ENCODE results near the gene HSD11B2. TPM values are rescaled to one million over a fixed set of nuclear protein-coding genes. Genes with fewer than 3 reads are reported as not detected.

HSD11B2 gene
- total RNA-seq, 1 donor from 2014 or later = not detected

DNA sequence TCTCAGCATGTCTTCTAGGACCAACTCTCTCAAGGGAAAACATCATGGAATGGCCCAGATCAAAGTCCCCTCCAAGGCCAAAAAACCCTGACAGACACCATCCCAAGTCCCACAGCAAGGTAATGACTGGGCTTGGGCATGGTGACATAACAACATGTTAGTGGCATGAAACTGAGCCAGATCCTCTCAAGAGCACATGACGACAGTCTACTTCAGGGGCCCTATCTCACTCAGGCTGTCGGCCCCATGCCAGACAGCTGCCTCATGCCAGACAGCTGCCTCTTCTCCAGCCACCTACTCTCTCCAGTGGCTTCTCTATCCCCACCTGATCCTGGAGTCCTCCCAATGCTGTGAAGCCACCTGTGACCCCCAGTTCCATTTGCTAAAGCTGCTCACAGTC, 18.4 kb downstream of the HSD11B2 start:
- no peak for DNase-seq (ENCODE audit: low read depth in 2 of 2)

DNA sequence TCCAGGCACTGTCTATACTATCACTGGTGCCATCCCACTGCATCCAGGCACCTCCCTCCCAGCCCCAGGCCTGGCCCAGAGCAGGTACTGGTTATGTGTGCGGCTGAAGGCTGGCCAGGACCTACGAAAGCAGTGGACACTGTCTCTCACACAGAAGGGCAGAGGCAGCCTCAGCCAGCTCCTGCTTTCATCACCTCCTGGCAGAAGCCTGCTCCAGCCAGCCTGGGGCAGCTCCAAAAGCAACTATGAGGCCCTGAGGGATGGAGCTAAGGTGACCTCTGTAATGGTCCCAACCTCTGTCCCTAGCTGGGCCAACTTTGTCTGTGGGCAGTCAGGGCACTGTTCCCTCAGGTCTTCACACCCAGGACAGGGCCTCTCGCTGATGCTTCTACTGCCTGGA, 18.8 kb downstream of the HSD11B2 start:
- DNase-seq (ENCODE audit: low read depth in 2 of 2) = no peak

DNA sequence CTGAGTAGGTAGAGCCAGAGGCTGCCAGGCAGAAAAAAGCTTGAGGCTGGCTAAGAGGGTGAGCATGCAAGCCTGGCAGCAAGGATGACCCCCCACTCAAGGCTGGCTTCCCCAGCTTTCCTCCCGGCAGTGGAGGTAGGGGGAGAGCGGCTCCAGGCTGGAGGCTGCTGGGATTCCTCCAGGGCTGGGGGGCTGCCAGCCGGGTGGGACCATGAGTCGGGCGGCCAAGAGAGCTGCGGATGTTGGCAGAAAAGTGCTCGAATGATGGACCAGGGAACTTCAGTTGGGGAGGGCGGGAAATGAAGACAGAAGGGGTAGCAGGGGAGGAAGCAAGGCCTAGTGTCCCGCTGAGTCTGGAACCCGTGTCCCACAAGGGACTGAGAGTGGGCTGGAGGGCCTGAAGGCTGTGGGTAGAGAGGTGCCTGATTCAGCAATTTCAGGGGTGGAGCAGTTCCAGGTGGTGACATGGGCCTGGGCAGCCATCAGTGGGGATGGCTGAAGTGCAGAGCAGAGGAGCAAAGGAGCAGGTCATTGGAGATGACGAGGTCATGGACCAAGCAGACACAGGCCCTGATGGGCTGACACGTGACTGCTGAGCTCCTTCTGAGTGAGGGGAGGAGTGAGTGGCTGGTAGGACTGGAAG, 20.3 kb downstream of the HSD11B2 start:
- DNase-seq (ENCODE audit: low read depth in 2 of 2) = no peak

DNA sequence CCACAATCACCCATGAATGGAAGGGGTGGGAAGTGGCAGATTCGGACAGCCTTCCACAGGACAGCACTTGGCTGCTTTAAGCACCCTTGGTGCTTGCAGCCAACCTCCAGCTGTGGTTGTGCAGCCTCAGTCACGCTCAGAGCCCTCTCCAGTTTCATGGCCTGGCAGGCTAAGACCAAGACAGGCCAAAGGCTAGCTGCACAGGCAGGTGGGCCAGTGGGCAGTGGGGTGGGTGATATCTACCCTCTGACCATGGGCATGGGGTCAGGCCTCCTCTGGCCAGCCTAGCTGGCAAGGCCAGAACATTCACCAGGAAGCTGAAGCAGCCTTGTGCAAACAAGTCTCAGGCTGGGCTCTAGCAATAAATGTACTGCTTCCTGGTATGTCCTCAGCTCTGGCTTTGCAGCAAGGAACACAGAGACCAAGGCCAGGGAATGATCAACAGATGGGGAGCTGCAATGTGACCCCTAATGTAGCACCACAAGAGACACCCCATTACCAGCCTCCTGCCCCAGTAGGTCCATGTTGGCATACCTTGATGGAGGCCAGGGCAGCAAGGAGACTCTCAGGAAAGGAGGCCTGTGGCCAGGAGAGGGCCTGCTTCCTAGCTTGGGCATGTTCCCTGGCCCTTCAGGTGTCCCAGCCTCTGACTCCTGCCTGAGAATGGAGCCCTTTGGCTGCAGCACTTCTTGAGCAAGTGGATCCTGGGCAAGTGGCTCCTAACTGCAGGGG, 20.9 kb downstream of the HSD11B2 start:
- DNase-seq (ENCODE audit: low read depth in 2 of 2) = no peak

DNA sequence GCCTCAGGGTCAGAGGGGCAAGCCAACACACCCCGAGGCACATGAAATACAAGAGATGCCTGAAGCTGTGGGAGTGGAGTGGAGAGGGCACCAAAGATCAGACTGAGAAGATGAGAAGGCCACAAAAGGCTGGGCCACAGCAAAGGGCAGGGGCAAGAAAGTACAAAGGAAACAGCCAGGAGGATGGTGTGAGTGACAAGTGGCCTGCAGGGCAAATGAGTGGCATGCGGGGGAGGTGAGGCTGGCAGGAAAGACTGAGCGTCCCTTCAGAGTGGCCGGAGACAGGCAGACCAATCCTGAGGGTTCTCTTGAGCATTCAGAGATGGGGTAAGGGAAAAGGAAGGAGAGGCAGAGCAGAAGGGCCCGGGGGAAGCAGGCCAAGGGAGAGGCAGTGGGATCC, 23.2 kb downstream of the HSD11B2 start:
- no peak for DNase-seq (ENCODE audit: low read depth in 2 of 2)

DNA sequence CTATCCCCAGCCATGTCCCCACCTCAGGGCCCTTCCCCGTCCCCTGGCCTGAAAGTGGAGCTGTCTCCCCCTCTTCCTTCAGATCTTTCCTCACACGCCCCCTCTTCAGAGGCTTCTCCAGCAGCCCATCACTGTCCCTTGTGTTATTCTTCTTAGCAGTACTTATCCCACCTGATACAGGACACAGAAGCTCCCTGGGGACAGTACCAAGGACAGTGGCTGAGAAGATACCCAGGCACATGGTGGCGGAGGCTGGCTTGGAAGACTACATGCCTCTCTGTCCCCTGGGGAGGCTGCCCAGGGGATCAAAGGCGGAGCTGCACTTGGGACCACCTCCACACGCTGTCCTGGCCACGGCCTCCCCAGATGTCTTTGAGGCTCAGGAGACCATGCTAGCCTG, 23.9 kb downstream of the HSD11B2 start:
- DNase-seq (ENCODE audit: low read depth in 2 of 2) = no peak

DNA sequence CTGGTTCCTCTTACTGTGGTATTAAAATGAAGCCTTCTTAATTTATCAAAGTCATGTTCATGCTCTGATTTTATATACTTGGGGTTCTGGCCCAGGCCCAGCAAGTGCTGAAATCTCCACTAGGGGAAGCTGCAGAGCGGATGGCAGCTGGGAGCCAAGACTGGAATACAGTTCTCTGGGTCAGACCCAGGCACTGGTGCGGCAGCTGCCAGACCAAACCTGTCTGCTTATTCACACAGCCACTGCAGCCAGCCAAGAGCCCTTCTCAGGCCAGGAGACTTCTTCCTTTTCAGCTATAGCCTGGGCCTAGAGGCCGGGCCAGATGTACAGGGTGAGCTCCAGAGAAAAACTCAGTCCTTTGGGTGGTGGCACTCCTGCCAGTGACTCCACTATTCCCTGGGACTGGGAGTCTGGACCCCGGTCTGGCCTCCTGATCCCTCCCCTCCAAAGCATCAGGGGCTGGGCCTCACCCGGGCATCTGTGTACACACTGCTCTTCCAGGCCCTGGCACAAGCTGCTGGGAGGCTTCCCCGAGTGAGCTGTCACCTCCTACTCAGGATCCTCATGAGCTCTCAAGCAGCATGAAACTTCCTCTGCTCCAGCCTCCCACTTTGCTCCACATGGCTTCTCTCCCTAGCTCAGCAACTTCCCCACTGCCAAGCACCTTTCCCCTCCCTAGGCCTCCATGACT, 25.6 kb downstream of the HSD11B2 start:
- DNase-seq (ENCODE audit: low read depth in 2 of 2) = peak in 1 of 2 donors; percentile 20

DNA sequence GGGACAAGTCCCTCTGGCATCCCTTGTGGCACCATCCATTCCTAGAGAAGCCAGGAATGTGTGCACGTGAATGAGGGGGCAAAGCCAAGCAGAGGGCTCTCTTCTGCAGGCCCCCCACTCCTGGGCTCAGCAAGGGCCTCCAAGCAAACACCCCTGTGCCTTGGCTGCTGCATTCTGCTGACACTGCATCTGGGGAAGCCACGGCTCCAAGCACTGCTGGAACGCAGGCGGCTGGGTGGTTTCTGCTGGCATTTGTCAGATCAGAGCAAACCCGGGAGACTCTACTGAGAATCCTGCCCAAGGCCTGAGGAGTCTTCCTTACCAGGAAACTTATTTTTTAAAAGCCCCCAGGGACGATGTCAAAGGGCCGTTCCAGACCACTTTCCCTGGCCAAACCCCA, 26.7 kb downstream of the HSD11B2 start:
- DNase-seq (ENCODE audit: low read depth in 2 of 2) = no peak

DNA sequence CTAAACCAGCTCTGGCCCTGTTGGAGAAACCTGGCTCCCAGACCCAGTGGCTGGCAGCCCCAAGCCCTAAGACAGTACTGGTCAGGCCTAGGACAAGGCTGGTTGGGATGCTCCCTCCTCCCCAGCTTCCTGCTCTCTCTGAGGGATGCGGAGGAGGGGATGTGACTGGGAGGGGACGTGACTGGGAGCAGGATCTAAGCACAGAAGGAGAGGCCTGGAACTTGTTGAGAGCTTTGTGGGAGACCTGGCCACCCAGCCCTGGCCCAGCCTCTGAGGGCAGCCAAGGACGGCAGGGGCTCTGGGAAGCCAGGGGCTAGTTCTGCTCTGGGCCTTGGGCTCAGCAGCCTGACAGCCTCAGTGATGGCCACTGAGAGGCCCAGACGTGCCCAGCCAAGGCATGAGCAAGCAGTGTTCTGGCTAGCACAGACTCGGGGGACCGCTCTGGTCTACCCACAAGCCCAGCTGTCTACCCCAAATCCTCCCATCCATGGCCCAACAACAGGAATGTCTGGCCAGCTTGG, 27.3 kb downstream of the HSD11B2 start:
- no peak for DNase-seq (ENCODE audit: low read depth in 2 of 2)

DNA sequence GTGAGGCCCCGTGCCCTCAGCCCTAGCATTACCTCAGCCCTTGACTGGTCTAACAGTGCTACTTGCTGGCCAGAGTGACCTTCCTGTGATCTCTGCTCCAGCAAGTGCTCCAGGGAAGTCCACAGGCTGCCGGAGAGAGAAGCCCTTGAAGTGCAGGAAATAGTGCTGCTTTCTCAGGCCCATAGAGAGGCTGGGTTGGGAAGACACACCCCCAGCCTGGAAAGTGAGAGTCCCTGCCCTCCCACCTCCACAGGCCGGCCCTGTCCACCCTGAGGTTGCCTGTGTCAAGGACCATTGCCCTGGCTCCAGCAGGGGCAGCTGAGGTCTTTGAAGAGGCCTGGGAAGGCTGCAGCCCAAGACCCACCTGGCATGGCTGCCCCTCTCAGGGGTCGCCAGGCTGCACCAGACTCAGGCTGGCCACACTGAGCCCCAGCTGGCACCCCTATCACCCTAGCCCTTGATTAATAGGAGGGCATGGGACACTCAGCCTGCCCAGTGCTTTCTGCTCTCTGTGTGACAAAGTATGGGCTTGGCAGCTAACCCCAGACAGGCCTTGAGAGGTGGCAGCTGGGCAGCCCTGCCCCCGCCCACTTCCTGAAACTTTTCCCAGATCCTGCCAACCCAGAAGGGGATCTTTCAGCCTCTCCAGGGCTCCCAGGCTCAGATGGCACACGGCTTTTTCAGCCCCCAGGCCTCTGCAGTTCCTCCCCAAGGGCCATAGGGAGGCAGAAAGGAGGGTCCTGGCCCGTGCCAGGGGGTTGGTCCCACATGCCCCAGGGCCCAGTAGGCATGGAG, 28.3 kb downstream of the HSD11B2 start:
- DNase-seq (ENCODE audit: low read depth in 2 of 2) = peak in 1 of 2 donors; percentile 51

DNA sequence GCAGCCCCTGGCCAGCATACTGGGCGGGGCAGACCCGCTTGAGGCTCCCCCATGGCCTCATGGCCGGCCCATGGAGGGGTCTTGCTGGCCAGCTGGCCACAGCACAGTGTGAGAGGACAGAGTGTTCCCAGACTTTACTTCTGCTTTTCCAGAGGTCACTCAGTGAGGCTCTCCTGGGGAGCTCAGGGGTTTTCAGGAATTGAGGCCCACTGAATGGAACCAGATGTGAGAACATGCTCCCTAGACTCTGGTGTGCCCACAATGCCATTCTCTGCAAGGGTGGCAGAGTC, 28.9 kb downstream of the HSD11B2 start:
- DNase-seq (ENCODE audit: low read depth in 2 of 2) = no peak

DNA sequence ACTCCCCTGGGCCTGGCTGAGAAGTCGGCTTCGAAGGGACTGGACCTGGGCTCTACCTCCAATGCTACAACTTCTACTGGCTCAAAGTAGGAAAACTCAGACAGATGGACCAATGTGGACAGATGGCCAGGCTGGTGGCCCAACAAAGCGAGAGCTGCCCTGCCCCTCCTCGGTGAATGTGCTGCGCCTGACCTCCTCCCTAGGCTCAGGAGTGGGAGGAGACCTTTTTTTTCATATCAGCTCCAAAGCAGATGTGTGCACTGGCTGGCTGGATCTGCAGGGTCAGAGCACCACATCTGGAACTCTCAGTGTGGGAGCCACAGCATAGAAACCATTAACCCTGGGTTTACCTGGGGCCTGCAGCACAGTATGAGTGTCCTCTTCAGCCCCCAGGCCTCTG, 29.2 kb downstream of the HSD11B2 start:
- no peak for DNase-seq (ENCODE audit: low read depth in 2 of 2)

DNA sequence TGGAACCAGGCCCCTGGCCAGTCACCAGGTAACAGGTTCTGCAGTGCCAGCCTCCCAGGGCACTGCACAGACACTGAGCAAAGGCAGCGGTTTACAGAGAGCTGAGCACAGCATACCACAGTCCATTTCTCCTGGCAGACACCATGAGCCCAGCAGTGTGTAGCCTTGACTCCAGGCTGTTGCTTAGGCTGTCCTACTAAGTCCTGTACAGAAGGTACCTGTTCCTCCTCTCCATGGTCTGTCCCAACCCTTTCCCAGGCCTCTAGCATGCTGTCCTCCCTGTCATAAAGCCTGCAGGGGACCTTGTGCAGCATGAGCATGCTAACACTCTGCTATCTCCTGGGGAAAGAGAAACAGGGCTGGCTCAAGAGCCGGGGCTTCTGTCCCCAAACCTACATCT, 30.0 kb downstream of the HSD11B2 start:
- no peak for DNase-seq (ENCODE audit: low read depth in 2 of 2)

DNA sequence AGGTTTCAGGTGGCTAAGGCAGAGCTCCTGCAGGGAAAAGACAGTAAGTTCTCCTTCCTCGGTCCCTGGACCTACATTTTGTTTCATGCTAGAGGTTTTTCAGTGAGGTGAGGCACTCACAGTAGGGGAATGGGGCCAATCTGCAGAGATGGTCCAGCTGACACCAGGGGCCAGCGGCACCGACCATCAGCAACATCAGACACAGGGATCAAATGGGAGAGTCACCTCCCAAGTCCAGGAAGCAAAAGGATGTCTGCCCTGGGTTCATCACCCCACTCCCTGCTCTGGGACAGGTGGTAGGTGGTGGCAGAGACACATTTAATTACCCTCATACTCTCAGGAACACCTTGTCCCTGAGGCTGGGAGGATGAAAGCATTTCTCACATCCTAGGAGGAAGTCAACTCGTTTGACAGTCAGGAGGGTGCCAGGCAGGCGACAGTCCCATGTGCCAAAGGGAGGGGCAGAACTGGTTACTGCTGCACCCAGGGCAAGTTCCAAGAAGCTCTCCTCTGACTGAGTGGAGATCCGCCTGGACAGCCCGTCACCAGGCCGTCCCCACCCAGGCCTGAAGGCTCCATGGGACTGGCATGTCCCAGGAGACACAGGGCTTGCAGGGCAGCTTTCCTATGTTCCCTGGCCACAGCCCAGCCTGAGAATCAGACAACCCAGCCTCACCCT, 30.8 kb downstream of the HSD11B2 start:
- no peak for DNase-seq (ENCODE audit: low read depth in 2 of 2)

DNA sequence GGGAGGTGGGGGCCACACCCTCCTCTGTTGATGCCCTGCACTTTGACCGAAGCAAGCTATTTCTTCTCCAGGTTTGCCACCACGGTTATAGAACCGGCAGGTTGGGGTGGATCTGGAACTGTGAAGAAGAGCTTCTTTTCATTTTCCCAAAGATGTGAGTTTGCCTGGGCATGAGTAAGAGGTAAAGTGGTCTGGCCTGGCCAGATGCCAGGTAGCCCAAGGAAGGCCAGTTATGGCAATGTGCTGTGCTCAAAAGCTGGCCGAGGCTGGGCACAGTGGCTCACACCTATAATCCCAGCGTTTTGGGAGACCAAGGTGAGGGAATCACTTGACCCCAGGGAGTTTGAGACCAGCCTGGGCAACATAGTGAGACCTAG, 31.3 kb downstream of the HSD11B2 start:
- DNase-seq (ENCODE audit: low read depth in 2 of 2) = no peak

DNA sequence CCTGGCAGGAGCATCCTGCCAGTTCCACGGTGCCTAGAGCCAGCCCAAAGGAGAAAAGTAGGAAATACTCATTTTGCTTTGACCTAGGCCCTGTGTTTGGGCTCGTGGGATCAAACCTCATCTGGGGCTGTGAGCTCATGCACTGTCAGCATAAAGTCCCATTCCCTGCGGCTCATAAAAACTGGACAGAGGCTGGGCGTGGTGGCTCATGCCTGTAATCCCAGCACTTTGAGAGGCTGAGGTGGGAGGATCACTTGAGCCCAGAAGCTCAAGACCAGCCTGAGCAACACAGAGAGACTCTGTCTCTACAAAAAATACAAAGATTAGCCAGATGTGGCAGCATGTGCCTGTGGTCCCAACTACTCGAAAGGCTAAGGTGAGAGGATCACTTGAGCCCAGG, 32.1 kb downstream of the HSD11B2 start:
- no peak for DNase-seq (ENCODE audit: low read depth in 2 of 2)

DNA sequence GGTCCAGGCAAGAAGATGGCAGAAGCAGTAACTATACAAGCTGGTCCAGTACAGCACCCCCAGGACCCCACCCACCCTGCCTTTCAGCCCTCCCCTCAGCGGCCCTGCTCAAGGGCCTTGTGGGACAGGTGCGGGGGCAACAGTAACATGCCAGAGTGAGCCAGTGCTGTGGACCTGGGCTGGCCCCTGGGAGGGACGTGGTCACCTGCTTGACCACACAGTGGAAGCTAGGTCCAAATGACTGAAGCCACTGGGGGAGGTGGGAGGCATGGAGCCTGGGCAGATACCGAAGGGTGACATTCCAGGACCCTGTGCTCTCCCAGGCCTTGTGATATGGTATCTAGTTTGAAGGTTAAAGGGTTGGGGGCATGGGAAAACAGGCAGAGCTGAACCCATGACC, 32.8 kb downstream of the HSD11B2 start:
- no peak for DNase-seq (ENCODE audit: low read depth in 2 of 2)

DNA sequence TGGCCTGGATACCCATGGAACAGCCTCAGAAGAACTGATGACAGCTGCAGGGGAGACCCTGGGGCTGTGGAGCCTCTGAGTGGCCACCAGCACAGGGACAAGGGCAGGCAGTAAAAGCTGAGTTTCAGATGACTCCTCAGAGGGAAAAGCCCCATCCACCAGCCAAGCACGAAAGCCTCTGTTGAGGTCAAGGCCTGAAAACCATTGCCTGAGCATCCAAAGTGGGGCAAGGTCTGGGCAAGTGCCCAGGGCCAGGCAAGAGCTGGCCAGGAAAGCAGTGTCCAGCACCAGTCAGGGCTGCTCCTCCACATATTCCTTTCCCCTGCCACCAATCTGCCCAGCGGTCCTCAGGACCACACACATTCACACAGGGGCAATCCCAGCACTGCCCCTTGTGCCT, 33.6 kb downstream of the HSD11B2 start:
- no peak for DNase-seq (ENCODE audit: low read depth in 2 of 2)

DNA sequence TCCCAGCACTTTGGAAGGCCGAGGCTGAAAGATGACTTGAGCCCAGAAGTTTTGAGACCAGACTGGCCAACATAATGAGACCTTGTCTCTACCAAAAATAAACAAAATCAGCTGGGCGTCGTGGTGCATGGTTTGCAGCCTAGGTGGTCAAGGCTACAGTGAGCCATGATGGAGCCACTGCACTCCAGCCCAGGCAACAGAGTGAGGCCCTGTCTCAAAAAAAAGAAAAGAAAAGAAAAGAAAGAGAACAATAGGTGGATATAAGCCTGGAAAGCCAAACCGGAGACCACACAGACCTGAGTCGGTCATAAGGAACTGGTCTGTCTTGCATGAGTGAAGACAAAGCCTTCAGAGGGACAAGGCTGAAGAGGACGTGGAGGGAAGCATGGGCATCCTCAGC, 35.7 kb downstream of the HSD11B2 start:
- no peak for DNase-seq (ENCODE audit: low read depth in 2 of 2)

DNA sequence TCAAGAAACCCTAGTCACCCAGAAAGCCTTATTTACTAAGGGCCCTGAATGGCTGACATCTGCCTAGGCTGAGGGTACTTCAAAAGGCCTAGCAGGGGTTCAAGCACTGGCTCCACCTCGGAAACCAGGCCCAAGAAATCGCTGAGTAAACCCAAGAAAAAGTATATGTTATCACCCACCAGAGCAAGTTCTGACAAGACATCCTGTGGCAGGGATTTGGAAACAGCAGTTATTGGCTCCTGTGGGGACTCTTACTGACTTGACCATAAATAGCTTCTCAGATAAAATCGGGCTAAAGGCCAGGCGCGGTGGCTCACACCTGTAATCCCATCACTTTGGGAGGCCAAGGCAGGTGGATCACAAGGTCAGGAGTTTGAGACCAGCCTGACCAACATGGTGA, 37.8 kb downstream of the HSD11B2 start:
- no peak for DNase-seq (ENCODE audit: low read depth in 2 of 2)

DNA sequence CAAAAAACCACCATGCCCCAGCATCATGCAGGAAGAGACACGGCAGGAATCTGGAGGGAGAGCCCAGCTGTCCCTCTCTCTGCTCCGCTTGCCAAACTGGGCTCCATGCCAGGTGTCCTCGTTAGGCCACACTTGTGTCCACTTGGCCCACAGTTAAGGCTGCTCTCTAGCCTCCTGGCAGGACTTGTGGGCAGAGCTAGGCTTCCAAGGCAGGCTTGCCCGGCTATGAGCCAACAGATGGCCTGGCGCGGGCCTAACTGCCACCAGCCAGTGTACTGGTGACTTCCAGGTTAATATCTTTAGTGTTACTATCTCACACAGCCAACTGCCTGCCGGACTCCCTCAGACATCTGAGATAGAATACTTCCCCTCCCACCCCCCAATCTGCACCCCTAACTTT, 39.4 kb downstream of the HSD11B2 start:
- DNase-seq (ENCODE audit: low read depth in 2 of 2) = peak in 1 of 2 donors; percentile 71

Data from lung microvascular endothelial cell (primary cell).